T-helper 2 cell treated with Interferon-gamma antibody and Interleukin-4, amounts not matched to agents 100 ng/mL and 5 ng/mL, for 36 hours (primary cell): Measurements from ENCODE around the gene KRTAP8-1. TPM values are rescaled to one million over a fixed set of nuclear protein-coding genes. Genes with fewer than 3 reads are reported as not detected.

Source experiments
- intact Hi-C: fragments of 100-400 bp; cut with micrococcal nuclease; formaldehyde crosslinking; loops from one replicate; pipeline ENCODE4 v1.15.1; 2023
- total RNA-seq: library from RNA; stranded (reverse); gene quantifications from 2 replicates; pipeline ENCODE4 v1.2.3, GENCODE V29; 2022

The KRTAP8-1 gene
- not detected in 2 replicates for total RNA-seq

GRCh38 chr21:30813174-30813573, at the start of gene KRTAP8-1:
Gene KRTAP8-1, minus strand, starts transcription at chr21:30813274. Its CDS starts 54 bp downstream, at chr21:30813220.
- intact Hi-C loops = no loop called here

GRCh38 chr21:30847627-30848500, 34.8 kb upstream of the KRTAP8-1 start:
- intact Hi-C loops = no loop called here

- intact Hi-C loops = no loop called here
Measured at GRCh38 chr21:30842990-30843389, 29.9 kb upstream of the KRTAP8-1 start.

GRCh38 chr21:30839304-30839703, 26.2 kb upstream of the KRTAP8-1 start:
- intact Hi-C loops = loop anchor here (2.0 kb wide), 1 partner anchor 247 kb away; no protein-coding TSS in a partner anchor

GRCh38 chr21:30838536-30838935, 25.5 kb upstream of the KRTAP8-1 start:
- intact Hi-C loops = loop anchor here (2.0 kb wide), 1 partner anchor 248 kb away; no protein-coding TSS in a partner anchor

GRCh38 chr21:30831194-30831765, 18.2 kb upstream of the KRTAP8-1 start:
- intact Hi-C loops = loop anchor here (1.0 kb wide), 1 partner anchor 255 kb away; no protein-coding TSS in a partner anchor

GRCh38 chr21:30829659-30830058, 16.6 kb upstream of the KRTAP8-1 start, which contains the start of gene KRTAP7-1:
Gene KRTAP7-1, minus strand, starts transcription at chr21:30829759. Its CDS starts 61 bp downstream, at chr21:30829698.
- intact Hi-C loops = no loop called here

GRCh38 chr21:30818837-30819610, 6.0 kb upstream of the KRTAP8-1 start:
- intact Hi-C loops = loop anchor here (5.0 kb wide), 1 partner anchor 102 kb away; the partner anchor contains the start of gene KRTAP21-3

- intact Hi-C loops = no loop called here
Measured at GRCh38 chr21:30800605-30801004, 12.5 kb downstream of the KRTAP8-1 start.

- intact Hi-C loops = no loop called here
Measured at GRCh38 chr21:30793581-30794314, 19.3 kb downstream of the KRTAP8-1 start.

- intact Hi-C loops = no loop called here
Measured at GRCh38 chr21:30779249-30779648, 33.8 kb downstream of the KRTAP8-1 start.

- intact Hi-C loops = no loop called here
Measured at GRCh38 chr21:30769724-30770431, 43.2 kb downstream of the KRTAP8-1 start.

Other genes with a start within 250 kb of the KRTAP8-1 start
- gene KRTAP22-2, start 222.9 kb downstream of the KRTAP8-1 start, total RNA-seq = not detected in 2 replicates
- not detected in 2 replicates for gene KRTAP6-3, start 220.8 kb downstream of the KRTAP8-1 start, total RNA-seq
- not detected in 2 replicates for gene KRTAP6-2, start 214.4 kb downstream of the KRTAP8-1 start, total RNA-seq
- not detected in 2 replicates for gene KRTAP22-1, start 212.2 kb downstream of the KRTAP8-1 start, total RNA-seq
- gene KRTAP6-1, start 199.3 kb downstream of the KRTAP8-1 start, total RNA-seq = not detected in 2 replicates
- gene KRTAP20-1, start 196.8 kb downstream of the KRTAP8-1 start, total RNA-seq = not detected in 2 replicates
- not detected in 2 replicates for gene KRTAP20-4, start 192.6 kb downstream of the KRTAP8-1 start, total RNA-seq
- not detected in 2 replicates for gene KRTAP20-2, start 178.1 kb downstream of the KRTAP8-1 start, total RNA-seq
- gene KRTAP20-3, start 170.4 kb downstream of the KRTAP8-1 start, total RNA-seq = not detected in 2 replicates
- not detected in 2 replicates for gene KRTAP21-3, start 94.5 kb downstream of the KRTAP8-1 start, total RNA-seq
- not detected in 2 replicates for gene KRTAP21-2, start 66.0 kb downstream of the KRTAP8-1 start, total RNA-seq
- gene KRTAP21-1, start 57.8 kb downstream of the KRTAP8-1 start, total RNA-seq = not detected in 2 replicates
- not detected in 2 replicates for gene KRTAP7-1, start 16.5 kb upstream of the KRTAP8-1 start, total RNA-seq
- gene KRTAP11-1, start 68.3 kb upstream of the KRTAP8-1 start, total RNA-seq = 0.27 TPM in 1 of 2 replicates, not detected in the other
- not detected in 2 replicates for gene KRTAP19-8, start 225.2 kb upstream of the KRTAP8-1 start, total RNA-seq